Lower leg skin (tissue), 3 donors: ENCODE results near the gene SIAH3.

Source experiments
- POLR2A ChIP-seq, 2 donors: fragments of 450-650 bp; IDR thresholded peaks; one replicate each; pipeline ENCODE4 v1.6.1; 2016 to 2017; ENCODE audit warnings: antibody characterized with exemption in 2 of 2, mild to moderate bottlenecking in 1 of 2, moderate library complexity in 1 of 2
- TF ChIP-seq, protein P1 (sequence below), 3 donors: fragments of 450-650 bp; IDR thresholded peaks; one replicate each; pipeline ENCODE4 v1.5.1; 2016; ENCODE audit warnings: antibody characterized with exemption in 3 of 3, mild to moderate bottlenecking in 3 of 3, moderate library complexity in 2 of 3

DNA sequence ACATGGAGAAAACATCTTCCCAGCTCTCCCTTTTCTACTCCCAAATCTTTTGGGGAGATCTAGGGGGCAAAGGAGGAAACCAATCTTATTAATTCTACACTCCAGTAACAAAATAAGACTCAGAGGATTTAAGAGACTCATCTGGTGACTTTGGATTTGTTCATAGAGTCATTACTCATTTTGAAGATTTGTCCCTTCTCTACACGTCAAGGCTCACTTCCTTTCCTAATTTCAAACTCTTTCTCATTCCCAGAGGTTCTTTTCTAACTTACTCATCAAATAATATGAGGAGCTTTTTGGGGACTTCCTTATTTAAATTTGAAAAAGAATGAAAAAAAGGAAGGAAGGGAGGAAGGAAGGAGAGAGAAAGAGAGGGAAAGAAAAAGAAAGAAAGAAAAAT lies 14.4 kb downstream of the SIAH3 start:
- TF ChIP-seq, protein P1, sequence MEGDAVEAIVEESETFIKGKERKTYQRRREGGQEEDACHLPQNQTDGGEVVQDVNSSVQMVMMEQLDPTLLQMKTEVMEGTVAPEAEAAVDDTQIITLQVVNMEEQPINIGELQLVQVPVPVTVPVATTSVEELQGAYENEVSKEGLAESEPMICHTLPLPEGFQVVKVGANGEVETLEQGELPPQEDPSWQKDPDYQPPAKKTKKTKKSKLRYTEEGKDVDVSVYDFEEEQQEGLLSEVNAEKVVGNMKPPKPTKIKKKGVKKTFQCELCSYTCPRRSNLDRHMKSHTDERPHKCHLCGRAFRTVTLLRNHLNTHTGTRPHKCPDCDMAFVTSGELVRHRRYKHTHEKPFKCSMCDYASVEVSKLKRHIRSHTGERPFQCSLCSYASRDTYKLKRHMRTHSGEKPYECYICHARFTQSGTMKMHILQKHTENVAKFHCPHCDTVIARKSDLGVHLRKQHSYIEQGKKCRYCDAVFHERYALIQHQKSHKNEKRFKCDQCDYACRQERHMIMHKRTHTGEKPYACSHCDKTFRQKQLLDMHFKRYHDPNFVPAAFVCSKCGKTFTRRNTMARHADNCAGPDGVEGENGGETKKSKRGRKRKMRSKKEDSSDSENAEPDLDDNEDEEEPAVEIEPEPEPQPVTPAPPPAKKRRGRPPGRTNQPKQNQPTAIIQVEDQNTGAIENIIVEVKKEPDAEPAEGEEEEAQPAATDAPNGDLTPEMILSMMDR (IDR thresholded peaks at IDR 0.05), result no peak
- TF ChIP-seq POLR2A (IDR thresholded peaks at IDR 0.05), result no peak
